NCI-H2107 treated with DMSO at 0.1 percent for 48 hours (cell line): ENCODE data around the gene CD2.
A peak's percentile ranks its signal among the peaks of the same experiment; 100 is the strongest.

Experiments
- DNase-seq: peaks from one replicate; lab custom pipeline; 2025; ENCODE audit not compliant: unreplicated experiment; lab: John Stamatoyannopoulos, UW

The CD2 gene

GRCh38 chr1:116771997-116772647, 17.9 kb downstream of the CD2 start:
- no peak for DNase-seq

GRCh38 chr1:116772648-116773045, 18.4 kb downstream of the CD2 start:
- DNase-seq = no peak

- DNase-seq = no peak
Observed at GRCh38 chr1:116775116-116775752, 21.0 kb downstream of the CD2 start.

- no peak for DNase-seq
Observed at GRCh38 chr1:116777831-116778830, 23.9 kb downstream of the CD2 start.

GRCh38 chr1:116781034-116781433, 26.8 kb downstream of the CD2 start:
- no peak for DNase-seq

GRCh38 chr1:116785006-116785405, 30.8 kb downstream of the CD2 start:
- no peak for DNase-seq

- no peak for DNase-seq
Observed at GRCh38 chr1:116786049-116786448, 31.8 kb downstream of the CD2 start.

GRCh38 chr1:116791727-116792126, 37.5 kb downstream of the CD2 start:
- no peak for DNase-seq

GRCh38 chr1:116793357-116793935, 39.2 kb downstream of the CD2 start:
- no peak for DNase-seq

GRCh38 chr1:116794371-116794770, 40.1 kb downstream of the CD2 start:
- DNase-seq = no peak

GRCh38 chr1:116794804-116795481, 40.7 kb downstream of the CD2 start:
- no peak for DNase-seq

GRCh38 chr1:116795482-116795829, 41.2 kb downstream of the CD2 start:
- no peak for DNase-seq

GRCh38 chr1:116804736-116805135, 50.5 kb downstream of the CD2 start:
- DNase-seq = no peak

GRCh38 chr1:116805398-116805797, 51.2 kb downstream of the CD2 start:
- DNase-seq = no peak

- no peak for DNase-seq
Observed at GRCh38 chr1:116806245-116806644, 52.0 kb downstream of the CD2 start.

- no peak for DNase-seq
Observed at GRCh38 chr1:116806671-116807070, 52.4 kb downstream of the CD2 start.

GRCh38 chr1:116807394-116808199, 53.4 kb downstream of the CD2 start:
- peak; percentile 54 for DNase-seq

- peak; percentile 54 for DNase-seq
Observed at GRCh38 chr1:116808200-116808847, 54.1 kb downstream of the CD2 start.

- DNase-seq = no peak
Observed at GRCh38 chr1:116808848-116809508, 54.7 kb downstream of the CD2 start.
